T-helper 17 cell (primary cell): Measurements from ENCODE around the gene ITGB5. TPM values are rescaled to one million over a fixed set of nuclear protein-coding genes. Genes with fewer than 3 reads are reported as not detected.

ENCODE experiments used
- ATAC-seq: fragments of 150-1000 bp; cut with Tn5 transposase; 2 replicates; pipeline ENCODE4 v1.10.0; 2021; ENCODE audit warnings: mild to moderate bottlenecking, moderate library complexity
- DNase-seq, 3 donors: peaks; one replicate each; pipeline versions ENCODE4 v3.0.0 to v3.0.0-alpha.2; 2020 to 2021
- H3K9me3 ChIP-seq: one replicate; pipeline ENCODE4 v1.7.0; 2013; ENCODE audit warnings: low read length, mild to moderate bottlenecking; ENCODE audit not compliant: control insufficient read depth, poor library complexity, severe bottlenecking
- H3K27ac Mint-ChIP-seq: one replicate; pipeline ENCODE4 v1.8.0; 2022; ENCODE audit warnings: mild to moderate bottlenecking, moderate library complexity, mixed read lengths
- H3K27me3 Mint-ChIP-seq: one replicate; pipeline ENCODE4 v1.8.0; 2022; ENCODE audit warnings: mixed read lengths
- H3K36me3 Mint-ChIP-seq: one replicate; pipeline ENCODE4 v1.8.0; 2022; ENCODE audit warnings: low read depth, mixed read lengths
- H3K4me1 Mint-ChIP-seq: one replicate; pipeline ENCODE4 v1.8.0; 2022; ENCODE audit warnings: mild to moderate bottlenecking, mixed read lengths
- H3K4me3 Mint-ChIP-seq: one replicate; pipeline ENCODE4 v1.8.0; 2022; ENCODE audit warnings: mild to moderate bottlenecking, moderate library complexity, mixed read lengths
- total RNA-seq, 4 donors: library from RNA in 2 of 4; stranded (reverse) in 2 of 4; gene quantifications; one replicate each; pipeline ENCODE4 v1.2.3 and lab custom pipeline; 2022 to 2026

The ITGB5 gene
- total RNA-seq, 2 donors from 2014 or later, result 3.1 to 61.3 TPM

GRCh38 chr3:124776856-124777255, 110.3 kb downstream of the ITGB5 start:
- H3K27ac Mint-ChIP-seq, result no peak overlapping the region
- peaks cover 13% of the 10 kb centered on the region for H3K4me1 Mint-ChIP-seq
- H3K4me3 Mint-ChIP-seq, result no peak overlapping the region
- ATAC-seq, result no peak
- peaks cover 5% of the 10 kb centered on the region for H3K36me3 Mint-ChIP-seq
- DNase-seq, result no peak
- no peaks in the 10 kb centered on the region for H3K9me3 ChIP-seq
- peaks cover 72% of the 10 kb centered on the region for H3K27me3 Mint-ChIP-seq

GRCh38 chr3:124775877-124776276, 111.3 kb downstream of the ITGB5 start:
- DNase-seq, result no peak
- peaks cover 71% of the 10 kb centered on the region for H3K27me3 Mint-ChIP-seq
- H3K4me3 Mint-ChIP-seq, result no peak overlapping the region
- H3K4me1 Mint-ChIP-seq, result peaks cover 11% of the 10 kb centered on the region
- no peak for ATAC-seq
- no peaks in the 10 kb centered on the region for H3K9me3 ChIP-seq
- no peak overlapping the region for H3K27ac Mint-ChIP-seq
- peaks cover 5% of the 10 kb centered on the region for H3K36me3 Mint-ChIP-seq

- DNase-seq (no peak), ATAC-seq (no peak)
- H3K27me3 Mint-ChIP-seq, result peaks cover 75% of the 10 kb centered on the region
- H3K36me3 Mint-ChIP-seq, result peaks cover 5% of the 10 kb centered on the region
- H3K4me3 Mint-ChIP-seq, result no peak overlapping the region
- peaks cover 7% of the 10 kb centered on the region for H3K4me1 Mint-ChIP-seq
- no peaks in the 10 kb centered on the region for H3K9me3 ChIP-seq
- H3K27ac Mint-ChIP-seq, result no peak overlapping the region
Measured at GRCh38 chr3:124774841-124775402, 112.2 kb downstream of the ITGB5 start.

DNA sequence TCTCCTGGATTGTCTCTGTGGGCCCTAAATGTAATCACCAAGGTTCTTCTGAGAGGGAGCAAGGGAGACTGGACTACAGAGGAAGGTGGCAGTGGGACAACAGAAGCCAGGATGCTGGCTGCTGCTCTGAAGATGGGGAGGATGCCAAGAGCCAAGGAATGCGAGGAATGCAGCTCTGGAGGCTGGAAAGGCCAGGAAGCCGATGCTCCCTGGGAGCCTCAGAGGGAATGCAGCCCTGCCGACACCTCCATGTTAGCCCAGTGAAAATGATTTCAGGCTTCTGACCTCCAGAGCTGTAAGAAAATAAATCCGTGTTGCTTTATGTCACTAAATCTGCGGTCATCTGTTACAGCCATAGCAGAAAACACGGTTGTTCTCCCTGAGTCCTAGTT, 112.8 kb downstream of the ITGB5 start:
- ATAC-seq, result no peak
- no peaks in the 10 kb centered on the region for H3K9me3 ChIP-seq
- Mint-ChIP-seq H3K4me3 (no peak overlapping the region), H3K36me3 (peaks cover 5% of the 10 kb centered on the region), H3K27me3 (peaks cover 77% of the 10 kb centered on the region), H3K27ac (no peak overlapping the region), H3K4me1 (peaks cover 7% of the 10 kb centered on the region)
- DNase-seq, result no peak

GRCh38 chr3:124773351-124774326, 113.5 kb downstream of the ITGB5 start:
- DNase-seq (no peak), ATAC-seq (no peak)
- Mint-ChIP-seq H3K4me1 (peaks cover 5% of the 10 kb centered on the region), H3K27me3 (peaks cover 74% of the 10 kb centered on the region), H3K27ac (no peak overlapping the region), H3K4me3 (no peak overlapping the region), H3K36me3 (peaks cover 2% of the 10 kb centered on the region)
- H3K9me3 ChIP-seq, result no peaks in the 10 kb centered on the region

DNA sequence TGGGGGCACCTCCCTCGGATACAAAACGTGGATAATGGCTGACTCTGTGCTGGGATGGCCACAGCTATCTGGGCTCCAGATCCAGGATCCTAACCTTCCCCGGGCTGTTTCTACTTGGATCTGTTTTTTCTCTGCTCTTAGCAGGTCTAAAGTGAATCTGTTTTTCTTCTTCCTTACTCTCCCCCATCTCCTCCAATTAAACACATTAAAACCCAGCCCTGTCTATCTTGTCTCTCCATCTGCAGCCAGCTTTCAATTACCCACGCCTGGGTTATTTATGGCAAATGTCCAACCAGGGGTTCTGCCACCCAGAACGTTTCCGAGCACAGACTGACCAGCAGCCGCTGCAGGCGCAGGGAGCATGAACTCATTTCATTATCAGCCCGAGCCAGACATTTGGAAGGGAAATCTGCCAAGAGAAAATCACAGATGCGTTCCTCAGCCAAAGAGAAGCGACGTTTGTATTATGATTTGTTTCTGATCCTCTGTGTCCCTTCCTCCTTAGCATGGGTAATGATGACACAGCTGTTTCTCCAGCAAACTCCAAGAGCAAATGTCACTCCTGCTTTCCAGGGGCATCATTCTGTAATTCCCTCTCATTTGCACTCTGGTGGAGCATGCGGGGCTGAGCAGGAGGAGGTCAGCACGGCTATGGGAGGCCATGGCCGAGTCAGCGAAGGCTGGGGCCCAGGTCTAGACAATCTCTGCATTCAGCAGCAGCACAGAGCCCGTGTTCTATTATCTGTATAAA, 114.9 kb downstream of the ITGB5 start:
- peaks cover 5% of the 10 kb centered on the region for H3K4me1 Mint-ChIP-seq
- ATAC-seq (no peak), DNase-seq (no peak)
- no peak overlapping the region for H3K27ac Mint-ChIP-seq
- H3K27me3 Mint-ChIP-seq, result peaks cover 71% of the 10 kb centered on the region
- H3K4me3 Mint-ChIP-seq, result no peak overlapping the region
- no peaks in the 10 kb centered on the region for H3K36me3 Mint-ChIP-seq
- no peaks in the 10 kb centered on the region for H3K9me3 ChIP-seq

- DNase-seq (no peak), ATAC-seq (no peak)
- Mint-ChIP-seq H3K4me1 (peaks cover 3% of the 10 kb centered on the region), H3K27me3 (peaks cover 75% of the 10 kb centered on the region), H3K4me3 (no peak overlapping the region), H3K27ac (no peak overlapping the region), H3K36me3 (peaks cover 2% of the 10 kb centered on the region)
- H3K9me3 ChIP-seq, result no peaks in the 10 kb centered on the region
Measured at GRCh38 chr3:124771083-124771445, 116.1 kb downstream of the ITGB5 start.

GRCh38 chr3:124770336-124771082, 116.7 kb downstream of the ITGB5 start:
- Mint-ChIP-seq H3K36me3 (peaks cover 5% of the 10 kb centered on the region), H3K4me1 (peaks cover 3% of the 10 kb centered on the region), H3K4me3 (no peak overlapping the region), H3K27me3 (peaks cover 81% of the 10 kb centered on the region), H3K27ac (no peak overlapping the region)
- DNase-seq (no peak), ATAC-seq (no peak)
- H3K9me3 ChIP-seq, result no peaks in the 10 kb centered on the region

DNA sequence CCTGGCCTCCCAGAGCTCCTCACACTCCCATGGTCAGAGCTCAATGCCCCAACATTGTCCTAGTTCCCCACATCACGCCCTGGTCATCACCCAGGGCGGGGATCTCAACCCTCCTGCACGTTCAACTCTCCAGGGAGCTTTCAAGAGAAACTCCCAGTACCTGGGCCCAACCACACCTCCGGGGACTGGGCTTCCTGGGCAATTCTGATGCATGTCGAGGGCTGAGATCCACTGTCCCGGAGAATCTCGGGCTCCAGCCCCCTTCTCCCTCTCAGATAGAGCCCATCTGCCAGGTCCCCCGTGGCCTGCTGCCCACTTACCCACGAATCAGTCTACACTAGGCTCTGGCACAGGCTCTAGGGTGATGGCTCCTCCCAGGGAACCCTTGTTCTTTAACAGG, 117.7 kb downstream of the ITGB5 start:
- no peak overlapping the region for H3K4me3 Mint-ChIP-seq
- H3K27me3 Mint-ChIP-seq, result peaks cover 74% of the 10 kb centered on the region
- peaks cover 5% of the 10 kb centered on the region for H3K36me3 Mint-ChIP-seq
- H3K27ac Mint-ChIP-seq, result no peak overlapping the region
- DNase-seq (no peak), ATAC-seq (no peak)
- H3K4me1 Mint-ChIP-seq, result peaks cover 3% of the 10 kb centered on the region
- H3K9me3 ChIP-seq, result no peaks in the 10 kb centered on the region

GRCh38 chr3:124768812-124769211, 118.4 kb downstream of the ITGB5 start:
- Mint-ChIP-seq H3K36me3 (peaks cover 5% of the 10 kb centered on the region), H3K27ac (no peak overlapping the region), H3K4me1 (peaks cover 3% of the 10 kb centered on the region), H3K4me3 (no peak overlapping the region), H3K27me3 (peaks cover 71% of the 10 kb centered on the region)
- no peak for DNase-seq
- ATAC-seq, result no peak
- no peaks in the 10 kb centered on the region for H3K9me3 ChIP-seq

DNA sequence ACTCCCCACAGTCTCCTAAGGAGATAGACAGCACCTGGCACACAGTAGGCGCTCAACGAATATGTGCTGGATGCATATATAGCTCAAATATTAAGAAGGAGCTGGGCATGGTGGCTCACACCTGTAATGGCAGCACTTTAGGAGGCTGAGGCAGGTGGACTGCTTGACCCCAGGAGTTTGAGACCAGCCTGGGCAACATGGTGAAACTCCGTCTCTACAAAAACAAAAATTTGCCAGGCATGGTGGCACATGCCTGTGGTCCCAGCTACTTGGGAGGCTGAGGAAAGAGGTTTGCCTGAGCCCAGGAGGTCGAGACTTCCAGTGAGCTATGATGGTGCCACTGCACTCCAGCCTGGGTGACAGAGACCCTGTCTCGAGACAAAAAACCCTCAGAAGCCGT, 119.5 kb downstream of the ITGB5 start:
- peaks cover 3% of the 10 kb centered on the region for H3K4me1 Mint-ChIP-seq
- H3K27ac Mint-ChIP-seq, result no peak overlapping the region
- DNase-seq (no peak), ATAC-seq (no peak)
- no peak overlapping the region for H3K4me3 Mint-ChIP-seq
- no peaks in the 10 kb centered on the region for H3K9me3 ChIP-seq
- H3K36me3 Mint-ChIP-seq, result peaks cover 5% of the 10 kb centered on the region
- peaks cover 60% of the 10 kb centered on the region for H3K27me3 Mint-ChIP-seq

DNA sequence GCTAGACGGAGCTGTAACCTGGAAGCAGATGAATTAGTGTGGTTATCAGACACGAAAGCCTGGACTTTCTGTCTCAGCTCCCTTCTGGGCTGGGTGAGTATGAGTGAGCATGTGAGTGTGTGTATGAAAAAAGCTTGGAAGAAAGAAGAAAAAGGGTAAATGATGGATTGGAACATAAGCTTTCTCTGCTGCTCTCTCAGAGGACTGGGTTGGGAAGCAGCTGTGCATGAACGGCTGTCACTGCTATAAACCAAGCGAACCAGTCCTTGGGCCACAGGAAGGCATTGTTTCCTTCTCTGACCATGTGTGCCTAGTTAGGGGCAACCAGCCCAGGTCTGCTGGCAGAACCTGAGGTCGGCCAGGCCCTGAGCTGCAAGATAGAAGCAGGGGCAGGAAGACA, 119.9 kb downstream of the ITGB5 start:
- DNase-seq (no peak), ATAC-seq (no peak)
- Mint-ChIP-seq H3K4me3 (no peak overlapping the region), H3K27ac (no peak overlapping the region), H3K4me1 (peaks cover 3% of the 10 kb centered on the region), H3K36me3 (peaks cover 5% of the 10 kb centered on the region), H3K27me3 (peaks cover 55% of the 10 kb centered on the region)
- no peaks in the 10 kb centered on the region for H3K9me3 ChIP-seq
